HG02885 (cell line): ENCODE results near the gene FOXD2.
"Not testable (repeated sequence)": the region's sequence is repeated elsewhere in the genome, so short reads cannot be mapped to it uniquely, and the experiment has no call there.

ENCODE experiments used
- ATAC-seq: cut with Tn5 transposase; IDR thresholded peaks from one replicate; pipeline ENCODE4 v1.9.1; 2021; ENCODE audit warnings: mild to moderate bottlenecking; ENCODE audit not compliant: unreplicated experiment, poor library complexity

Gene FOXD2

GRCh38 chr1:47439017-47439818 is 1.4 kb downstream of the FOXD2 start:
- ATAC-seq, result no peak

- ATAC-seq, result no peak
Measured at GRCh38 chr1:47439819-47440598, 2.2 kb downstream of the FOXD2 start.

GRCh38 chr1:47440599-47441081 is 2.8 kb downstream of the FOXD2 start:
- no peak for ATAC-seq

GRCh38 chr1:47441450-47442106 is 3.7 kb downstream of the FOXD2 start:
- ATAC-seq, result no peak

- ATAC-seq, result no peak
Measured at GRCh38 chr1:47442202-47442601, 4.4 kb downstream of the FOXD2 start.

GRCh38 chr1:47442842-47443529 is 5.1 kb downstream of the FOXD2 start:
- ATAC-seq, result no peak

GRCh38 chr1:47443530-47444296 is 5.9 kb downstream of the FOXD2 start:
- no peak for ATAC-seq

- no peak for ATAC-seq
Measured at GRCh38 chr1:47444297-47444561, 6.4 kb downstream of the FOXD2 start.

- ATAC-seq, result no peak
Measured at GRCh38 chr1:47444562-47445465, 7.0 kb downstream of the FOXD2 start.

- no peak for ATAC-seq
Measured at GRCh38 chr1:47445823-47446550, 8.1 kb downstream of the FOXD2 start.

- ATAC-seq, result no peak
Measured at GRCh38 chr1:47448462-47449222, 10.8 kb downstream of the FOXD2 start.

- no peak for ATAC-seq
Measured at GRCh38 chr1:47449822-47450552, 12.1 kb downstream of the FOXD2 start.

GRCh38 chr1:47450606-47451005 is 12.8 kb downstream of the FOXD2 start:
- no peak for ATAC-seq

GRCh38 chr1:47452426-47452825 is 14.6 kb downstream of the FOXD2 start:
- ATAC-seq, result no peak

- not testable (repeated sequence) for ATAC-seq
Measured at GRCh38 chr1:47453910-47454309, 16.1 kb downstream of the FOXD2 start.

GRCh38 chr1:47456250-47456649 is 18.4 kb downstream of the FOXD2 start:
- ATAC-seq, result no peak

- ATAC-seq, result not testable (repeated sequence)
Measured at GRCh38 chr1:47457547-47457946, 19.7 kb downstream of the FOXD2 start.
